Colon (tissue), 2 donors: ENCODE measurements around the gene NUBP2.

Experiments used
- FAIRE-seq: peaks from 2 replicates; lab custom pipeline; 2012; peaks lifted over from hg19 to GRCh38; lab: Jason Lieb, UNC
- donor health status: control.
- donor health status: control.

NUBP2 gene

GRCh38 chr16:1782408-1783264, at the start of gene NUBP2, which contains the start of gene SPSB3:
TSS of gene NUBP2 (plus strand) at chr16:1782960. CDS start at chr16:1783021, 61 bp downstream.
TSS of gene SPSB3 (minus strand) at chr16:1782571. CDS start at chr16:1781483, 1,088 bp downstream.
- peak; percentile 96 for FAIRE-seq

- no peak for FAIRE-seq
Observed at GRCh38 chr16:1734123-1734522, 48.6 kb upstream of the NUBP2 start.

- no peak for FAIRE-seq
Observed at GRCh38 chr16:1734816-1735215, 47.9 kb upstream of the NUBP2 start.

- FAIRE-seq, result no peak
Observed at GRCh38 chr16:1740234-1740633, 42.5 kb upstream of the NUBP2 start.

- FAIRE-seq, result no peak
Observed at GRCh38 chr16:1740781-1741490, 41.8 kb upstream of the NUBP2 start.

GRCh38 chr16:1741553-1742165, 41.1 kb upstream of the NUBP2 start:
- FAIRE-seq, result no peak

- FAIRE-seq, result no peak
Observed at GRCh38 chr16:1743376-1744337, 39.1 kb upstream of the NUBP2 start.

GRCh38 chr16:1744338-1744840, 38.4 kb upstream of the NUBP2 start:
- FAIRE-seq, result no peak

GRCh38 chr16:1745181-1745899, 37.4 kb upstream of the NUBP2 start:
- no peak for FAIRE-seq

- FAIRE-seq, result no peak
Observed at GRCh38 chr16:1745900-1746692, 36.7 kb upstream of the NUBP2 start.

GRCh38 chr16:1746693-1747195, 36.0 kb upstream of the NUBP2 start:
- no peak for FAIRE-seq

- FAIRE-seq, result no peak
Observed at GRCh38 chr16:1747934-1748333, 34.8 kb upstream of the NUBP2 start.

GRCh38 chr16:1749152-1750117, 33.3 kb upstream of the NUBP2 start:
- FAIRE-seq, result no peak

GRCh38 chr16:1751946-1752345, 30.8 kb upstream of the NUBP2 start:
- FAIRE-seq, result no peak

- no peak for FAIRE-seq
Observed at GRCh38 chr16:1752853-1753252, 29.9 kb upstream of the NUBP2 start.

- FAIRE-seq, result no peak
Observed at GRCh38 chr16:1754204-1754603, 28.6 kb upstream of the NUBP2 start.

- no peak for FAIRE-seq
Observed at GRCh38 chr16:1757714-1758461, 24.9 kb upstream of the NUBP2 start.

GRCh38 chr16:1758923-1759322, 23.8 kb upstream of the NUBP2 start:
- FAIRE-seq, result no peak
